HG02840 (cell line): ENCODE data around the gene RAB19.
"Not testable (repeated sequence)": the region's sequence is repeated elsewhere in the genome, so short reads cannot be mapped to it uniquely, and the experiment has no call there.

Experiments
- ATAC-seq: cut with Tn5 transposase; IDR thresholded peaks from one replicate; pipeline ENCODE4 v1.9.1; 2021; ENCODE audit warnings: mild to moderate bottlenecking, moderate library complexity, moderate number of reproducible peaks; ENCODE audit not compliant: unreplicated experiment, low FRiP score

RAB19 gene

GRCh38 chr7:140400381-140400780 lies 3.5 kb upstream of the RAB19 start:
- no peak for ATAC-seq

- no peak for ATAC-seq
These were observed 1.6 kb upstream of the RAB19 start for GRCh38 chr7:140402178-140402835.

- no peak for ATAC-seq
These were observed 757 bp downstream of the RAB19 start for GRCh38 chr7:140404565-140405065.

- ATAC-seq: no peak
These were observed 11.5 kb downstream of the RAB19 start for GRCh38 chr7:140415361-140415760.

GRCh38 chr7:140415816-140416215 lies 12.0 kb downstream of the RAB19 start:
- not testable (repeated sequence) for ATAC-seq

GRCh38 chr7:140416560-140416959 lies 12.7 kb downstream of the RAB19 start:
- ATAC-seq: no peak

- no peak for ATAC-seq
These were observed 13.7 kb downstream of the RAB19 start for GRCh38 chr7:140417456-140418155.

GRCh38 chr7:140418156-140418472 lies 14.3 kb downstream of the RAB19 start:
- not testable (repeated sequence) for ATAC-seq

- ATAC-seq: no peak
These were observed 14.8 kb downstream of the RAB19 start for GRCh38 chr7:140418653-140419052.

GRCh38 chr7:140421521-140421920 lies 17.7 kb downstream of the RAB19 start:
- no peak for ATAC-seq

- ATAC-seq: no peak
These were observed 19.6 kb downstream of the RAB19 start for GRCh38 chr7:140423501-140423900.

- no peak for ATAC-seq
These were observed 21.9 kb downstream of the RAB19 start for GRCh38 chr7:140425718-140426117.

GRCh38 chr7:140426130-140426529 lies 22.3 kb downstream of the RAB19 start:
- ATAC-seq: no peak

GRCh38 chr7:140433396-140433795 lies 29.5 kb downstream of the RAB19 start:
- no peak for ATAC-seq

- no peak for ATAC-seq
These were observed 31.5 kb downstream of the RAB19 start for GRCh38 chr7:140435252-140435895.

- no peak for ATAC-seq
These were observed 35.5 kb downstream of the RAB19 start for GRCh38 chr7:140439359-140439758.

- ATAC-seq: no peak
These were observed 36.7 kb downstream of the RAB19 start for GRCh38 chr7:140440593-140440992.

- no peak for ATAC-seq
These were observed 37.7 kb downstream of the RAB19 start for GRCh38 chr7:140441519-140441918.

- ATAC-seq: no peak
These were observed 42.6 kb downstream of the RAB19 start for GRCh38 chr7:140446467-140446866.

- ATAC-seq: no peak
These were observed 44.0 kb downstream of the RAB19 start for GRCh38 chr7:140447841-140448240.

- no peak for ATAC-seq
These were observed 45.1 kb downstream of the RAB19 start for GRCh38 chr7:140448781-140449480.
